Measurements from ENCODE around the gene IGIP.

GRCh38 chr5:140107312-140108092, 18.2 kb upstream of the IGIP start:
- TF ChIP-seq CTCF (IDR thresholded peaks at IDR 0.05) (peak; percentile 43), EZH2 (IDR thresholded peaks at IDR 0.05; ENCODE audit: borderline replicate concordance, insufficient read depth, low read depth, low read length, poor library complexity, severe bottlenecking) (no peak)
